GM19468 (cell line): Measurements from ENCODE around the gene LIN28A.

ENCODE experiments used
- ATAC-seq: cut with Tn5 transposase; IDR thresholded peaks from one replicate; pipeline ENCODE4 v1.9.1; 2021; ENCODE audit warnings: mild to moderate bottlenecking, moderate library complexity, moderate number of reproducible peaks; ENCODE audit not compliant: unreplicated experiment; ENCODE audit errors: extremely low read depth

Gene LIN28A

DNA sequence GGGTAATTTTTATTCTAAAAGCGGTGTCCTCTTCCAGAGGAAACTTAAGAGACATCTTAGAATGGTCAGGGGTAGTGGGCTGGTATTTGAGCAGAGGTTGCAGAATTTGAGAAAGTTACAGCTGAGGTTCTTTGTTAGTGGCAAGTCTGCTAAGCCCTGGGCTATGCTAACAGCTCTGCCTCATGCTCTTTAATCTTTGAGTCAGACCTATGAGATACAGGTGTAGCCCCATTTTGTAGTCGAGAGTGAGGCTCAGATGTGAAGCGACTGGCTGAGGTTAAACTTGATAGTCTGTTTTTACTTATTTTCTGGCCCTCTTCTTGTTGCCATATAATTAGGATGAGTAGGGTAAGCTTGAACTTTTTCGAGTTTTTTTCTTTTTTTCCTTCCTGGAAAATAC lies 66.3 kb downstream of the LIN28A start:
- no peak for ATAC-seq

DNA sequence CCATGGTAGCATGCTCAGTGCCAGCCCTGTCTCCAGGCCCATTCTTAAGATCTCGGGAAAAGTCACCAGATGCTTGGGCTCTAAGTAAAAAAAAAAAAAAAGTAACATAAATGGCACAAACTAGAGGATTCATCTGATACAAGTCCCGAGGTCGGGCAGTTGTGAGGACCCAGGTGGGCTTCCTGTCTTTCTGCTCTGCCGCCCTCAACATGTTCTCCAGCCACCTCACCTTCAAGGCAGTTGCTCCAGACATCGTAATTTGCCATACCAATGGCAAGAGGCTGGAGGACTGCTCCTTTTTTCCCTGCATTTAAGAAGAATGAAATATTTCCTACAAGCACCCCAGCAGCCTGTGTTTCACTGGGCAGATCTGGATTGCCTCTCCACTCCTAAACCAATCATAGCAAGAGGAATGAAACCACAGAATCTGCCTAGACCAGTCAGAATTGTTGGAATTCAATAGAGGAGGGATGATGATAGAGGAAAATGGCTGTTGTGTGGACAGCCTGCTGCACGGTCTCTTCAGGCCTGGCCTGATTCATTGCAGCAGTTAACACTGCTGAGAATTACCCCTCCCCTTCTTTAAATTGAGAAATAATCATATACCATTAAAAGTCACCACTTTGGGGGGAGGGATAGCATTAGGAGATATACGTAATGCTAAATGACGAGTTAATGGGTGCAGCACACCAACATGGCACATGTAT lies 67.0 kb downstream of the LIN28A start:
- ATAC-seq, result no peak

DNA sequence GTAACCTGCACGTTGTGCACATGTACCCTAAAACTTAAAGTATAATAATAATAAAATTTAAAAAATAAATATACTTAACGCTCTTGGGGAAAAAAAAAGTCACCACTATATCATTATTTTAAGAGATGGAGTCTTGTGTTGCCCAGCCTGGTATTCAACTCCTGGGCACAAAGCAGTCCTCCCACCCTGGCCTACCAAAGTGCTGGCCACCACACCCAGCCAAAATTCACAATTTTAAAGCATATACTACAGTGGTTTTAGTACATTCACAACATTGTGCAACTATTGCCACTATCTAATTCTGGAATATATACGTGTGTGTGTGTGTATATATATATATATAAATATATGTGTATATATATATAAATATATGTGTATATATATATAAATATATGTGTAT lies 67.5 kb downstream of the LIN28A start:
- no peak for ATAC-seq

DNA sequence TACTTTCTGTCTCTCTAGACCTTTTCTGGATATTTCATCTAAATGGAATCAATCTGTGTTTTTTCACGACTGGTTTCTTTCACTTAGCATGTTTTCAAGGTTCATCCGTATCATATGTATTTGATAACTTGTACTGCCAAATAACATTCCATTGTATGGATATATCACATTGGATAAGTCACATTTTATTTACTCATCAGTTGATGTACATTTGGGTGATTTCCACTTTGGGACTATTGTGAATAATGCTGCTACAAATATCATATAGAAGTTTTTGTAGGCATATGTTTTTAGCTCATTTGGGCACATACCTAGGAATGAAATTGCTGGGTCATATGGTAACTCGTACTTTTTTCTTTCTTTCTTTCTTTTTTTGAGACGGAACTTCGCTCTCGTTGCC lies 68.4 kb downstream of the LIN28A start:
- ATAC-seq, result no peak
